Gastroesophageal sphincter (tissue), 4 donors: ENCODE results near the gene COX4I1. TPM values are rescaled to one million over a fixed set of nuclear protein-coding genes. Genes with fewer than 3 reads are reported as not detected.

Experiments
- ATAC-seq: fragments of 150-250 bp; one replicate; pipeline ENCODE4 v1.9.1; 2016; ENCODE audit warnings: mild to moderate bottlenecking, moderate library complexity
- H3K27ac ChIP-seq, 4 donors: fragments of 200-600 bp; sonication (generic) in 3 of 4; 1 replicate in 3 of 4; 2 replicates in 1 of 4; pipeline ENCODE4 v1.5.1; 2016 to 2019
- H3K27me3 ChIP-seq: fragments of 200-600 bp; sonication (generic); one replicate; pipeline ENCODE4 v1.5.1; 2019
- H3K36me3 ChIP-seq, 2 donors: fragments of 200-600 bp; sonication (generic); one replicate each; pipeline ENCODE4 v1.5.1; 2019; ENCODE audit warnings: control low read depth in 1 of 2
- H3K4me1 ChIP-seq, 3 donors: fragments of 200-600 bp; sonication (generic); 1 replicate in 2 of 3; 2 replicates in 1 of 3; pipeline ENCODE4 v1.5.1; 2016 to 2019; ENCODE audit warnings: control low read depth in 2 of 3
- H3K4me3 ChIP-seq, 2 donors: fragments of 200-600 bp; sonication (generic); one replicate each; pipeline ENCODE4 v1.5.1; 2019; ENCODE audit warnings: mild to moderate bottlenecking in 1 of 2, moderate library complexity in 1 of 2
- H3K9me3 ChIP-seq, 3 donors: fragments of 200-600 bp; sonication (generic); one replicate each; pipeline ENCODE4 v1.5.1; 2017 to 2019; ENCODE audit warnings: control low read depth in 2 of 3
- EP300 ChIP-seq: sonication (generic); formaldehyde crosslinking; IDR thresholded peaks from one replicate; pipeline ENCODE4 v1.6.1; 2017; ENCODE audit warnings: antibody characterized with exemption, mild to moderate bottlenecking
- POLR2A ChIP-seq, 2 donors: fragments of 450-650 bp; IDR thresholded peaks; one replicate each; pipeline ENCODE4 v1.6.1; 2017; ENCODE audit warnings: antibody characterized with exemption in 2 of 2, mild to moderate bottlenecking in 2 of 2, moderate library complexity in 1 of 2
- POLR2AphosphoS5 ChIP-seq: sonication (generic); formaldehyde crosslinking; IDR thresholded peaks from one replicate; pipeline ENCODE4 v1.6.1; 2017; ENCODE audit warnings: antibody characterized with exemption
- WGBS, 2 donors: methylation state at CpG; one replicate each; pipeline ENCODE4 v1.1.5; 2018; ENCODE audit warnings: low coverage in 1 of 2; 5-methylcytosine and 5-hydroxymethylcytosine counted together
- total RNA-seq, 4 donors: library from RNA; depleted of rRNA; stranded (reverse); fragments of >200 nt; gene quantifications; one replicate each; pipeline ENCODE4 v1.1.0, GENCODE V29; 2016
- TF ChIP-seq, protein P1 (sequence below), 4 experiments: fragments of 200-600 bp in 2 of 4; fragments of 450-650 bp in 2 of 4; sonication (generic) in 1 of 4; IDR thresholded peaks; one replicate each; pipeline ENCODE4 v1.5.1; 2017 to 2019; ENCODE audit warnings: antibody characterized with exemption in 4 of 4, mild to moderate bottlenecking in 2 of 4, moderate library complexity in 2 of 4

COX4I1 gene
- total RNA-seq, 4 donors from 2014 or later, result 465 to 597 (median 507) TPM

DNA sequence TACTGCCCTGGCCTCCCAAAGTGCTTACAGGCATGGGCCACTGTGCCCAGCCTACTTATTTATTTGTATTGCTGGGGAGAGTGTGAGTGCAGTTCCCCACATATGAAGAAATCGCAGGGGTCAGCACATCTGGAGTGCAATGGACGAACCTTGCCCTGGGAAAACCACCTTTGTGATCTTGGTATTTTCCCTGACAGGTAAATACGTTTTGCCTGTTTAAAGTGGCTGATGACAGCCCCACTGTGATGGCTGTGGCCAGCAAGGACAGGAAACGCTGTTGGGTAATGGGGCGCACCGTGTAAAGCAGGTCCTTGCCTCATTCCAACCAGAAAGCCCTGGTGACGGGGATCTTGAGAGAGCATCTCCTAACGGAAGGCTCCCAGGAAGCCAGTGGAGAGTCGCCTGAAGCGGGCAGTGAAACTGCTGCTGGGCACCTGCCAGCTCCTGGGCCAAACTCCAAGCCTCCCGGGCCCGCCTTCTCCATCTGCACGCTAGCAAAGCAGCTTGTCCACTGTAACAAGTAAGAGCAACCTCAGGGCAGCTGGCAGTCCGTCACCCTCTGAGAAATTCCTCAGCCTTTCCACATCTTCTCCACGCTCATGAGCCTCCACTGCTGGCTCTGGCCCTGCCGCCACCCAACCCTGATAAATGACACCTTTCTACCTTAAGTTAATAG, 17.7 kb upstream of the COX4I1 start:
- Histone ChIP-seq H3K4me3 (no peak overlapping the region), H3K9me3 (no peaks in the 10 kb centered on the region), H3K27me3 (no peaks in the 10 kb centered on the region), H3K27ac (peak overlapping the region in 3 of 4 donors; percentile 52 to 71 (median 55)), H3K36me3 (peaks cover 0 to 67% of the 10 kb centered on the region in 2 donors), H3K4me1 (peaks cover 0 to 23% (median 0%) of the 10 kb centered on the region in 3 donors)
- TF ChIP-seq POLR2AphosphoS5 (peak; percentile 28), EP300 (no peak)
- WGBS, 2 donors, result 40% methylated on average over 2 to 11 of the region's 16 CpGs
- peak; percentile 90 for ATAC-seq

DNA sequence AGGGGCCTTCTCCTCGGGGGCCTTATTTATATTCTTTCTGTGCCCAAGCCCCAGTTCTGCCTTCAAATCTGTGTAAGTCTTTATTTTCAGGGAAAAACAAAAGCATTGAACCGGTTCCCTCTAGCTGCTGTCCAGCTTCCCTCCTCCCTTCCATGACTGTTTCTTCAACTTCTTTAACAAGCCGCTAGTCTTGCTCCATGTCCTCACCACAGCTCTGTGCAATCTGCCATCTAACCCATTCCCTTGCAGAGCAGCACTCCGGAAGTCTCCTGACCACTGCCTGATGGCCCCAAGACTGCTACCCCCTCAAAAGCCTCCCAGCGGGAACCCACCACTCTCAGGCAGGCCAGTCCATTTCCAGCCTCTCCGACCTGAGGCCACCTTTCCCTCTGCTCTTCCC, 17.0 kb upstream of the COX4I1 start:
- TF ChIP-seq EP300, result no peak
- no peak for TF ChIP-seq POLR2A (IDR thresholded peaks at IDR 0.05)
- TF ChIP-seq, protein P1, sequence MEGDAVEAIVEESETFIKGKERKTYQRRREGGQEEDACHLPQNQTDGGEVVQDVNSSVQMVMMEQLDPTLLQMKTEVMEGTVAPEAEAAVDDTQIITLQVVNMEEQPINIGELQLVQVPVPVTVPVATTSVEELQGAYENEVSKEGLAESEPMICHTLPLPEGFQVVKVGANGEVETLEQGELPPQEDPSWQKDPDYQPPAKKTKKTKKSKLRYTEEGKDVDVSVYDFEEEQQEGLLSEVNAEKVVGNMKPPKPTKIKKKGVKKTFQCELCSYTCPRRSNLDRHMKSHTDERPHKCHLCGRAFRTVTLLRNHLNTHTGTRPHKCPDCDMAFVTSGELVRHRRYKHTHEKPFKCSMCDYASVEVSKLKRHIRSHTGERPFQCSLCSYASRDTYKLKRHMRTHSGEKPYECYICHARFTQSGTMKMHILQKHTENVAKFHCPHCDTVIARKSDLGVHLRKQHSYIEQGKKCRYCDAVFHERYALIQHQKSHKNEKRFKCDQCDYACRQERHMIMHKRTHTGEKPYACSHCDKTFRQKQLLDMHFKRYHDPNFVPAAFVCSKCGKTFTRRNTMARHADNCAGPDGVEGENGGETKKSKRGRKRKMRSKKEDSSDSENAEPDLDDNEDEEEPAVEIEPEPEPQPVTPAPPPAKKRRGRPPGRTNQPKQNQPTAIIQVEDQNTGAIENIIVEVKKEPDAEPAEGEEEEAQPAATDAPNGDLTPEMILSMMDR (IDR thresholded peaks at IDR 0.05), result no peak
- TF ChIP-seq POLR2AphosphoS5, result no peak
- ATAC-seq, result no peak
- H3K4me1 ChIP-seq, result peaks cover 0 to 23% (median 0%) of the 10 kb centered on the region in 3 donors
- H3K4me3 ChIP-seq, result no peak overlapping the region
- H3K36me3 ChIP-seq, result peaks cover 0 to 67% of the 10 kb centered on the region in 2 donors
- H3K9me3 ChIP-seq, result no peaks in the 10 kb centered on the region
- WGBS, 2 donors, result 56 to 76% methylated on average over 5 to 6 of the region's 6 CpGs
- H3K27ac ChIP-seq, result peak overlapping the region in 3 of 4 donors; percentile 8 to 71 (median 55)
- H3K27me3 ChIP-seq, result no peaks in the 10 kb centered on the region

DNA sequence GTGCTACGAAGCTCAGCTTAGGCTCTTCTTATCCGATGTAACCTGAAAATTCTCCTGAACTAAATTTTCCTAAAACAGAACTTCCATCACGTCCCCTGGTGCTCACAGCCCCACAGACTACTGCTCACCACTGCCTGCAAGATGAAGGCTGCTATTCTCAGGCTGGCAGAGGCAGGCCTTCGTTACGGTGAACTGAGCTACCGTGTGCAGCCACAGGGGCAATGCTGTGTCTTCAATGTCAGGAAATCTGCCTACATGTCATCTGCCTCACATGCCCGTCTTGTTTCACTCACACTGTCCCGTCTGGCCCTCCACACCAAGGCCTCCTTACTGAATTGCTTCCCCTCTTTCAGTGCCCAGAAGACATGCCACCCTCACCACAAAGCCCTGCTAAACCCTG, 16.1 kb upstream of the COX4I1 start:
- Histone ChIP-seq H3K27me3 (no peaks in the 10 kb centered on the region), H3K4me3 (no peak overlapping the region), H3K4me1 (peaks cover 0 to 23% (median 0%) of the 10 kb centered on the region in 3 donors), H3K9me3 (no peaks in the 10 kb centered on the region), H3K27ac (no peak overlapping the region), H3K36me3 (peaks cover 0 to 67% of the 10 kb centered on the region in 2 donors)
- WGBS, 2 donors, result 85 to 100% methylated on average over 2 to 3 of the region's 8 CpGs
- TF ChIP-seq EP300, result no peak
- TF ChIP-seq, protein P1 (IDR thresholded peaks at IDR 0.05), result no peak
- ATAC-seq, result no peak

DNA sequence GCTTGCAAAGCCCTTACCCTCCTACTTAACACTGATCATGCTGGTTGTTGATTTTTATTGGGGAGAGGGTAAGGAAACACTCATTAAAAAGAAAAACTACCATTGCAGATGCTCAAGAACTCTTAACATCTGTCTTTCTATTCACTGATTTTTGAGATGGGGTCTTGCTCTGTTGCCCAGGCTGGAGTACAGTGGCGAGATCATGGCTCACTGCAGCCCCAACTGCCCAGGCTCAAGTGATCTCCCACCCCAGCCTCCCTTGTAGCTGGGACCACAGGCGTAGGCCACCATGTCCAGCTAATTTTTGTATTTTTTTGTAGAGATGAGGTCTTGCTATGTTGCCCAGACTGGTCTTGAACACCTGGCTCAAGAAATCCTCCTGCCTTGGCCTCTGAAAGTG, 14.7 kb upstream of the COX4I1 start:
- no peaks in the 10 kb centered on the region for H3K9me3 ChIP-seq
- WGBS, 2 donors, result 100% methylated on average over 2 of the region's 2 CpGs; no CpG with 5 or more reads in 1 of the 2 donors
- H3K27me3 ChIP-seq, result no peaks in the 10 kb centered on the region
- ATAC-seq, result no peak
- no peak overlapping the region for H3K4me3 ChIP-seq
- no peak overlapping the region for H3K27ac ChIP-seq
- H3K36me3 ChIP-seq, result peaks cover 0 to 59% of the 10 kb centered on the region in 2 donors
- TF ChIP-seq POLR2A (IDR thresholded peaks at IDR 0.05) (no peak), POLR2AphosphoS5 (no peak), EP300 (no peak)
- TF ChIP-seq, protein P1 (IDR thresholded peaks at IDR 0.05), result no peak
- peaks cover 0 to 26% (median 0%) of the 10 kb centered on the region in 3 donors for H3K4me1 ChIP-seq

DNA sequence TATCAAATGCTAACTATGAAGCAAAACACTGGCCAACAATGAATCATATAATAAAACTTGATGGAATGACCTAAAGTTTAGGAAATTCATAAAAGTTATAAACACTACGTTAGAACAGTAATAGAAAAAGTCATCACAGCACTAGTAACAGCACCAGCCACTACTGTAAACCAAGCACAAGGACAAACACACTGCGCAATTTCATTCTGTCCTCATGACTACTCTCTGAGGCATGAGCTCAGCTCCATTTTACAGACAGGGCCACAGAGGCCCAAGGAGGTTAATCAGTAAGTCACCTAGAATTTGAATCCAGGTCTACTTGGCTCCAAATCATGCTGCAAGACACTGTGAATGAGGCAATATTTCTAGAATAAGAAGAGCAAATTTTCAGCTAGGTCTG, 13.6 kb upstream of the COX4I1 start:
- Histone ChIP-seq H3K27me3 (no peaks in the 10 kb centered on the region), H3K9me3 (no peaks in the 10 kb centered on the region), H3K27ac (no peak overlapping the region), H3K4me3 (no peak overlapping the region), H3K36me3 (peaks cover 0 to 48% of the 10 kb centered on the region in 2 donors), H3K4me1 (peaks cover 0 to 26% (median 0%) of the 10 kb centered on the region in 3 donors)
- ATAC-seq, result no peak
- 72 to 75% methylated on average over 2 of the region's 2 CpGs for WGBS, 2 donors
- TF ChIP-seq, protein P1 (IDR thresholded peaks at IDR 0.05), result no peak
- TF ChIP-seq POLR2A (IDR thresholded peaks at IDR 0.05), result no peak
- TF ChIP-seq POLR2AphosphoS5, result no peak
- no peak for TF ChIP-seq EP300
